ENCODE results near the gene GNA12.

DNA sequence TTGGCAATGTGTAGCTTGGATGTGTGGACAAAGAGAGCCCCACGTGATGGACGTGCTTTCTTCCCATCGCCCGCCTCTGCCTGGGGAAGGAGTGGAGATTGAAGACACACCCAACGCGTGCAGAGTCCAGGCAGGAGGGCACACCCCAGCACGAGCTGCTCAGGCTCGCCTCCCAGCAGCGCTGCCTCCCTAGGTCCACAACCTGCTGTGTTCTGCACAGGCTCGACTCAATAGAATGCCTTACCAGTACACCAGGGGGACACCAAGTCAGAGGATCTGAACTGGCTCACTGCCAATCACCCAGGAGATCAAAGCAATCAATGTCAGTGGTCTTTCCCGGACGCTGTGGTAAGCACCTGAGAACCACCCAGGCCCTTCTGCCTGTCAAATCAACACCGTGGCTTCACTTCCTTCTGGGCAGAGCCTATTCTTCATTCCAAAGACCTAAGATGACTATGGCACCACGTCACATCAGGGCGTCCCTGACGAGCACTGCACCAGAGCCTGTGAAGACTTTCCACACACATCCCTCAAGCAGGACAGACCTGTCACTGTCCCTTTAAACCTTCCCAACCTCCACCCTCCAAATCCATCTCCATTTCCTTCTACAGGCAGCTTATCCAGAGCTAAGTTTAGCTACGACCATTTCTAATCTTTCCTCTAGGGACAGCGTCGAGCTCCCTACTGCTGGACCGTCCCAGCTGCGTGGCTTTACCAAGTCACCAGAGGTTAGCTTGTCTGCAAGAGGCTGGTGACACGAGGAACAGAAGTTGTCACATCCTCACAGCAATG, 83.8 kb downstream of the GNA12 start:
- TF ChIP-seq, protein P1, sequence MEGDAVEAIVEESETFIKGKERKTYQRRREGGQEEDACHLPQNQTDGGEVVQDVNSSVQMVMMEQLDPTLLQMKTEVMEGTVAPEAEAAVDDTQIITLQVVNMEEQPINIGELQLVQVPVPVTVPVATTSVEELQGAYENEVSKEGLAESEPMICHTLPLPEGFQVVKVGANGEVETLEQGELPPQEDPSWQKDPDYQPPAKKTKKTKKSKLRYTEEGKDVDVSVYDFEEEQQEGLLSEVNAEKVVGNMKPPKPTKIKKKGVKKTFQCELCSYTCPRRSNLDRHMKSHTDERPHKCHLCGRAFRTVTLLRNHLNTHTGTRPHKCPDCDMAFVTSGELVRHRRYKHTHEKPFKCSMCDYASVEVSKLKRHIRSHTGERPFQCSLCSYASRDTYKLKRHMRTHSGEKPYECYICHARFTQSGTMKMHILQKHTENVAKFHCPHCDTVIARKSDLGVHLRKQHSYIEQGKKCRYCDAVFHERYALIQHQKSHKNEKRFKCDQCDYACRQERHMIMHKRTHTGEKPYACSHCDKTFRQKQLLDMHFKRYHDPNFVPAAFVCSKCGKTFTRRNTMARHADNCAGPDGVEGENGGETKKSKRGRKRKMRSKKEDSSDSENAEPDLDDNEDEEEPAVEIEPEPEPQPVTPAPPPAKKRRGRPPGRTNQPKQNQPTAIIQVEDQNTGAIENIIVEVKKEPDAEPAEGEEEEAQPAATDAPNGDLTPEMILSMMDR (IDR thresholded peaks at IDR 0.05; ENCODE audit: borderline replicate concordance, extremely low read depth, low read length, poor library complexity, severe bottlenecking) = peak; percentile 58
- TF ChIP-seq EZH2 (IDR thresholded peaks at IDR 0.05; ENCODE audit: borderline replicate concordance, low read depth, low read length, severe bottlenecking) = no peak

All from DND-41 (cell line).